Measurements from ENCODE around the gene INO80D.
"Not testable (repeated sequence)": the region's sequence is repeated elsewhere in the genome, so short reads cannot be mapped to it uniquely, and the experiment has no call there.

Gene INO80D

DNA sequence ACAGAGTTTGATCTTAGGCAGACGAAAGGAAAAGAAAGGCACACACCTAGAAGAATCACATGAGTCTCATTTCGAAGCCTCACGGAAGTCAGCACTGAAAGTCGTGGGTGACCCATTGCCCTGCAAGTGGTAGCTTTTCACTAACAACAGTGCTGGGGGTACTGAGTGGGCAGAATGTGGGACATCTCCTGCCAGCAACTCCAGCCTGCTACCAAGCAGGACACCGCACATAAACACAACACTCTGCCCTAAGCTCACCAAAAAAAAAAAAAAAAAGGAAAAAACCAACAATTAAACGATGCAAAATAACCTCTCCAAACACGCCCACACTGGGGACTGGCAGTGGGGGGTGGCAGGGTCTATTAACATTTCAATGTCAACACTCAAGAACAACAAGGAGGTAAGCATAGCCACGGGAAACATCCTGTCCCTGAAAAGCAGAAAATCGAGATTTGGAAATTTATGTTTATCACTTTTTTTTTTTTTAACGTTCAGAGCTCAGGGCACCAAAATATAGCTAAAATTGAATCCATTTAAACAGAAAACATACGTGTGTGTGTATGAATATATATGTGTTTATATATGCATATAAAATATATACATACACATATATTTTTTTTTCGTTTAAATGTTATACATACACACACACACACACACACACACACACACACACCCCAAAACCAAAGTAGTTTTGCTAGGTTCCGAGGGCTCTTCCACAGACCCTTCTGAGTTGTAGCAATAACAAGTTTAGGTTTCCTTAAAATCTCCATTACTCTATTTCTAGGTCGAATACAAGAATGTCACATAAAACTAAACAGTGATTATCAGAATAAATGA is 2.2 kb downstream of the INO80D start:
- TF ChIP-seq, protein P1, sequence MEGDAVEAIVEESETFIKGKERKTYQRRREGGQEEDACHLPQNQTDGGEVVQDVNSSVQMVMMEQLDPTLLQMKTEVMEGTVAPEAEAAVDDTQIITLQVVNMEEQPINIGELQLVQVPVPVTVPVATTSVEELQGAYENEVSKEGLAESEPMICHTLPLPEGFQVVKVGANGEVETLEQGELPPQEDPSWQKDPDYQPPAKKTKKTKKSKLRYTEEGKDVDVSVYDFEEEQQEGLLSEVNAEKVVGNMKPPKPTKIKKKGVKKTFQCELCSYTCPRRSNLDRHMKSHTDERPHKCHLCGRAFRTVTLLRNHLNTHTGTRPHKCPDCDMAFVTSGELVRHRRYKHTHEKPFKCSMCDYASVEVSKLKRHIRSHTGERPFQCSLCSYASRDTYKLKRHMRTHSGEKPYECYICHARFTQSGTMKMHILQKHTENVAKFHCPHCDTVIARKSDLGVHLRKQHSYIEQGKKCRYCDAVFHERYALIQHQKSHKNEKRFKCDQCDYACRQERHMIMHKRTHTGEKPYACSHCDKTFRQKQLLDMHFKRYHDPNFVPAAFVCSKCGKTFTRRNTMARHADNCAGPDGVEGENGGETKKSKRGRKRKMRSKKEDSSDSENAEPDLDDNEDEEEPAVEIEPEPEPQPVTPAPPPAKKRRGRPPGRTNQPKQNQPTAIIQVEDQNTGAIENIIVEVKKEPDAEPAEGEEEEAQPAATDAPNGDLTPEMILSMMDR (IDR thresholded peaks at IDR 0.05; ENCODE audit: insufficient read depth, low read depth, low read length, missing control alignments), result no peak
- H3K4me3 ChIP-seq (ENCODE audit: low read depth, low read length), result peak overlapping the region; percentile 92
- peak; percentile 67 for DNase-seq (ENCODE audit: low read depth)

DNA sequence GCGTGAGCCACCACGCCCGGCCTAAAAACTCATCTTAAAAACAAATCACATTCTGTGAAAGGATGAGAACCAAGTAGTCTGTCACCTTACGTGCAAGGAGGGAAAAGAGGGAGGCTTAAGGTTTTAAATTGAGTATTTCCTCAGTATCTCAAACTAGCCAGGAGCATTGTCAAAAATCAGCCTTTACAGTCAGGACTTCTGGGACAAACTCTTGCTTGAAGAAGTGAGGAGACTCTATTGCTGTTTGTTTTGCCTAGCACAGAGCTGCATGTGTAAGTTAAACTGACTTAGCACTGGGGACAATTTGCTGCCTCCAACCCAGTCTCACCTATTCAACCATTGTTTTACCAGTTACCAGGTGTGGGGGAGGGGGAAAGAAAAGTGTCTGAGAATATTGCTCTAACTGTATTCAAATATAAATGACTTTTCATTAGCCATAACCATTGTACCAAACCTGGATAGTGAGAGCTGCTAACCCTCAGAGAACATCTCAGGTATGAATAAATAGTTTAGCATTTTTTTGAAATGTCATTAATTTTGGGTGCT is 3.6 kb downstream of the INO80D start:
- no peak overlapping the region for H3K4me3 ChIP-seq (ENCODE audit: low read depth, low read length)

DNA sequence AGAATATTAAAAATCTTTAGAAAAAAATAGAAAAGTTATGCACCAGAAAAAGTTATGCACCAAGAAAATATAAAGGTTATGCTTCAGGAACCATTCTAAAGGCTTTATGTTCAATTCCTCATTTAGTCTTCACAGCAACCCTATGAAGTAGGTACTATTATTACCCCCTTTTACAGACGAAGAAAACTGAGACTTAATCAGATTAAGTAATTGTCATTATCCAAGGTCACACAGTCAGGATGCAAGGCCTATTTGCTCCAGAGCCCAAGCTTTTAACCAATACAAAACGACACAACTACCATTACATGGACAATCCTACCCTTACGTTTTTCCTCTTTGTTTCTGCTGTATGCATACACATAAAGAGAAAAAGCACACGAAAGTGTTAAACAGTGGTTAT is 5.0 kb downstream of the INO80D start:
- DNase-seq (ENCODE audit: low read depth), result no peak
- H3K4me3 ChIP-seq (ENCODE audit: low read depth, low read length), result no peak overlapping the region
- TF ChIP-seq, protein P1 (IDR thresholded peaks at IDR 0.05; ENCODE audit: insufficient read depth, low read depth, low read length, missing control alignments), result no peak

More for the DNA sequence above, 3.6 kb downstream of the INO80D start:
- TF ChIP-seq, protein P1 (IDR thresholded peaks at IDR 0.05; ENCODE audit: insufficient read depth, low read depth, low read length, missing control alignments), result no peak
- DNase-seq (ENCODE audit: low read depth), result peak; percentile 3

DNA sequence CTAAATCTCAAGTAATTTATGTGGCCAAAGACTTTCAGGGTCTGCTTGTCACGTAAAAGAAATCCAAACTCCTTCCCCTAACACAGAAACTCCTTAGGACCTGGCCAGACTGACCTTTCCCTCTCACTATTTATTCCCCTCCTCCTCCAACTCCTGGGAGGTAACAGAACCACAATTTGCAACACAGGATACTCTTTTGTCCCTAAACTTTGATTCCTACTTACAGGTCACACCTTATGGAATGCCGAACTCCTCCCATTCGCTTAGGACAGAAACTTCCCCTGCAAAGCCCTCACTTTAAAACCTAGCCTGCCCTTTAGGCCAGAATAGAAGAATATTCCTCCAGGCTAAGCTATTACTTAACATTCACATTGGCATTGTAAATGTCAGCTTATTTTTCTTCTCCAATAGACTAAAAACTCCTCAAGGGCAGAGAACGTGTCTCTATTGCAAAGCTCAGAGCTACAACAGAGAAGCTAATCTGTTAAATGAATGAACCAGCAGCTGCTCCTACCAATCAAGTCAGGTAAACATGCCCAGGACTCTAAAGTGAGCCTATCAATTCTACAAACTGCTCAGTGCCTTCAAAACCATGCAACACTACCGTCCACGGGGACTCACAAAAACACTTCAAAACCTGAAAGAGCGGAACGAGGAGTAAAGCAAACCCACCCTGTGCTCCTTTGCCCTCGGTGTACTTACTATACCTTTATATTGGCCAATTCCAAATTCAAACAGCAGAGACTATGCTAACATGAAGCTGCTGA is 6.1 kb downstream of the INO80D start:
- TF ChIP-seq, protein P1 (IDR thresholded peaks at IDR 0.05; ENCODE audit: insufficient read depth, low read depth, low read length, missing control alignments), result no peak
- no peak for DNase-seq (ENCODE audit: low read depth)
- no peak overlapping the region for H3K4me3 ChIP-seq (ENCODE audit: low read depth, low read length)

DNA sequence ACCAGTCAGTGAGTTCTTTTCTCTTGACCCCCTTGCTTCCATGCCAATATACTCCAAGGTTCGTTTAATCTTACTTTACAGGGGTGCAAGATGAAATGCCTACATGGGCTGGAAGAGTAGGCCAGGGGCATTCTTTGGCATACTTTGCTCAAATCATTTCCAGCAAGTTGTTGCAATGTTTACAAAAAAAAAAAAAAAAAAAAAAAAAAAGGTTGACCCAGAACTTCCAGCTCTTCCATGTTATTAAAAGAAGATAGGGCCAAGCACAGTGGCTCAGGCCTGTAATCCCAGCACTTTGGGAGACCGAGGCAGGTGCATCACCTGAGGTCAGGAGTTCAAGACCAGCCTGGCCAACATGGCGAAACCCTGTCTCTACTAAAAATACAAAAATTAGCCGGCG is 8.1 kb downstream of the INO80D start:
- DNase-seq (ENCODE audit: low read depth); H3K4me3 ChIP-seq (ENCODE audit: low read depth, low read length): not testable (repeated sequence)

DNA sequence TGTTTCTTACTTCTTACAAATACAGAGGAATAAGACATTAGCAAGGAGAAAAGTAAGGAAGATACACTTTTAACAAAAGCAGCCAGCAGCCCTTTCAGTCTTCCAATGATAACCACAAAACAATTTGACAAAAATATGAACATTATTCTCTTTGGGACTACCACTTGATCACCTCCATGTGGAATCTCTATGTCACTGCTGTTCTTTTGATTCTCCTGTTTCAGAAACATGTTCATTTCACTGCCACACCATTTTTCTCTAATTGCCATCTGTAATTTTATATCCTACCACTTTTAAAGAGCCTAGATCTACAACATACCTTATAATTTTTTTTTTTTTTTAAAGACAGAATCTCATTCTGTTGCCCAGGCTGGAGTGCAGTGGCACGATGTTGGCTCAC is 10.9 kb downstream of the INO80D start:
- no peak overlapping the region for H3K4me3 ChIP-seq (ENCODE audit: low read depth, low read length)
- no peak for DNase-seq (ENCODE audit: low read depth)
- TF ChIP-seq, protein P1 (IDR thresholded peaks at IDR 0.05; ENCODE audit: insufficient read depth, low read depth, low read length, missing control alignments), result no peak

DNA sequence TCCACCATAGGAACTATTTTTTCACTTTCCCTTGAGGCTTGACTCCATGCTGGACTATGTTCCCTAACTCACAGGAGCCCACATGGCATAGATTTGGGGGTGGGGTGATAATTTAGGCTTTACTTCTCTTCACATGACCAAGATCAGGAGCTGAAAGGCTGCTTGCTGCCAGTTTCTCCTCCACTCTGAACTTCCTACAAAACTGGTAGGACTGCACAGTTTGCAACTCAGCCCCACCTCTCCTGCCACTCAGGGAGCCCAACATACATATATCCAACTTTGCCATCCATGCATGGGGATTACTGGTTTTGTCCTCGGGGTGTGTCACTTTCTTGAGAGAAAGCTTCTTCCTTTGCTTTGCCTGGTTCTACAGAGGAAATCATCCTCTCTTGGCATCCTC is 14.2 kb downstream of the INO80D start:
- TF ChIP-seq, protein P1 (IDR thresholded peaks at IDR 0.05; ENCODE audit: insufficient read depth, low read depth, low read length, missing control alignments), result no peak
- no peak overlapping the region for H3K4me3 ChIP-seq (ENCODE audit: low read depth, low read length)
- DNase-seq (ENCODE audit: low read depth), result no peak

Data from GM12865 (cell line).